B cell (primary cell): ENCODE results near the gene ERN1. TPM values are rescaled to one million over a fixed set of nuclear protein-coding genes. Genes with fewer than 3 reads are reported as not detected.

Experiments used
- ATAC-seq: fragments of 200-7000 bp; cut with Tn5 transposase; one replicate; pipeline ENCODE4 v1.10.0; 2021; ENCODE audit warnings: low read depth, mild to moderate bottlenecking, moderate number of reproducible peaks, moderate library complexity
- CTCF ChIA-PET: fragments of 350-600 bp; sonication (Branson Sonifier 250); formaldehyde crosslinking; loops from one replicate; lab custom pipeline; 2021; ENCODE audit warnings: antibody characterized with exemption, inconsistent platforms; lab: Charles Lee
- POLR2A ChIA-PET: fragments of 350-600 bp; sonication (Branson Sonifier 250); formaldehyde crosslinking; loops from one replicate; lab custom pipeline; 2021; ENCODE audit warnings: antibody characterized with exemption; lab: Charles Lee
- DNase-seq: peaks from one replicate; pipeline ENCODE4 v3.0.0; 2013
- H2AFZ ChIP-seq: 2 replicates; pipeline ENCODE4 v1.6.1; 2012; ENCODE audit warnings: mild to moderate bottlenecking, low read depth, low read length; ENCODE audit not compliant: insufficient read depth, poor library complexity, severe bottlenecking
- H3K27ac ChIP-seq, 2 donors: 1 replicate in 1 of 2; 2 replicates in 1 of 2; pipeline ENCODE4 v1.5.1; 2012 to 2013; ENCODE audit warnings: low read length in 2 of 2, mild to moderate bottlenecking in 2 of 2, moderate library complexity in 1 of 2
- H3K27me3 ChIP-seq, 4 experiments: fragments of 200-600 bp in 1 of 4; sonication (generic) in 1 of 4; replicated peaks in 1 of 4; 1 replicate in 2 of 4; 2 replicates in 2 of 4; pipeline versions ENCODE4 v1.6.1 to v1.7.0; 2013 to 2016; ENCODE audit warnings: low read length in 3 of 4, mild to moderate bottlenecking in 2 of 4, mixed read lengths in 1 of 4, moderate library complexity in 1 of 4; ENCODE audit not compliant: insufficient read depth in 4 of 4, control insufficient read depth in 3 of 4; ENCODE audit errors: control extremely low read depth in 1 of 4
- H3K36me3 ChIP-seq, 2 experiments: replicated peaks in 1 of 2; 1 replicate in 1 of 2; 2 replicates in 1 of 2; pipeline versions ENCODE4 v1.6.1 to v1.7.1; 2013; ENCODE audit warnings: low read length in 1 of 2; ENCODE audit not compliant: insufficient read depth in 2 of 2, control insufficient read depth in 1 of 2; ENCODE audit errors: control extremely low read depth in 1 of 2, extremely low read depth in 1 of 2
- H3K4me1 ChIP-seq, 2 donors: fragments of 200-600 bp in 1 of 2; sonication (generic) in 1 of 2; 1 replicate in 1 of 2; 2 replicates in 1 of 2; pipeline versions ENCODE4 v1.5.1 to v1.6.1; 2013 to 2017; ENCODE audit warnings: low read length in 2 of 2; ENCODE audit not compliant: control insufficient read depth in 2 of 2, insufficient read depth in 2 of 2
- H3K4me2 ChIP-seq: replicated peaks from 2 replicates; pipeline ENCODE3; 2012; ENCODE audit warnings: mild to moderate bottlenecking, low read depth, low read length; ENCODE audit not compliant: poor library complexity, severe bottlenecking
- H3K4me3 ChIP-seq, 5 experiments: fragments of 200-600 bp in 1 of 5; sonication (generic) in 1 of 5; 1 replicate in 3 of 5; 2 replicates in 2 of 5; pipeline versions ENCODE4 v1.5.1 to v1.7.0; 2011 to 2016; ENCODE audit warnings: low read length in 4 of 5, mild to moderate bottlenecking in 4 of 5, low read depth in 2 of 5, control low read depth in 1 of 5, moderate library complexity in 1 of 5; ENCODE audit not compliant: insufficient read depth in 1 of 5; ENCODE audit errors: control extremely low read depth in 1 of 5, extremely low read depth in 1 of 5
- H3K79me2 ChIP-seq: fragments of 200-600 bp; sonication (generic); one replicate; pipeline ENCODE4 v1.6.0; 2016; ENCODE audit warnings: low read length; ENCODE audit not compliant: control insufficient read depth, insufficient read depth
- H3K9ac ChIP-seq: fragments of 200-600 bp; sonication (generic); 2 replicates; pipeline ENCODE4 v1.6.1; 2017; ENCODE audit warnings: mild to moderate bottlenecking, low read length, moderate library complexity
- H3K9me3 ChIP-seq, 3 donors: one replicate each; pipeline versions ENCODE4 v1.6.1 to v1.7.1; 2013; ENCODE audit warnings: low read length in 2 of 3; ENCODE audit not compliant: control insufficient read depth in 2 of 3, insufficient read depth in 1 of 3; ENCODE audit errors: control extremely low read depth in 1 of 3
- H4K20me1 ChIP-seq: 2 replicates; pipeline ENCODE4 v1.6.0; 2012; ENCODE audit warnings: mild to moderate bottlenecking, low read length; ENCODE audit not compliant: insufficient read depth, control insufficient read depth, poor library complexity, severe bottlenecking
- H3K27ac Mint-ChIP-seq: one replicate; pipeline ENCODE4 v1.8.0; 2021; ENCODE audit warnings: mixed read lengths
- H3K27me3 Mint-ChIP-seq: one replicate; pipeline ENCODE4 v1.8.0; 2021; ENCODE audit warnings: mixed read lengths
- H3K4me1 Mint-ChIP-seq: one replicate; pipeline ENCODE4 v1.8.0; 2021; ENCODE audit warnings: mixed read lengths
- H3K4me3 Mint-ChIP-seq: one replicate; pipeline ENCODE4 v1.8.0; 2021; ENCODE audit warnings: mixed read lengths
- H3K9me3 Mint-ChIP-seq: one replicate; pipeline ENCODE4 v1.8.0; 2022; ENCODE audit warnings: mixed read lengths; ENCODE audit not compliant: insufficient read depth
- CTCF ChIP-seq: fragments of 200-600 bp; IDR thresholded peaks from one replicate; pipeline ENCODE4 v1.8.0; 2022; ENCODE audit warnings: antibody characterized with exemption, mild to moderate bottlenecking
- EZH2 ChIP-seq: IDR thresholded peaks from 2 replicates; pipeline ENCODE4 v1.6.1; 2012; ENCODE audit warnings: borderline replicate concordance, low read depth, mild to moderate bottlenecking, moderate library complexity, low read length; ENCODE audit not compliant: insufficient read depth, poor library complexity, severe bottlenecking
- WGBS: methylation state at CpG from one replicate; pipeline ENCODE4 v1.1.5; 2013; ENCODE audit warnings: missing lambda C conversion rate; ENCODE audit not compliant: insufficient coverage; 5-methylcytosine and 5-hydroxymethylcytosine counted together
- intact Hi-C: fragments of 100-400 bp; cut with micrococcal nuclease; formaldehyde crosslinking; loops from one replicate; pipeline ENCODE4 v1.10.0; 2022
- polyA plus RNA-seq: library from polyadenylated mRNA; depleted of rRNA; stranded (reverse); fragments of >200 nt; gene quantifications from 2 replicates; pipeline ENCODE4 v1.2.3, GENCODE V29; 2012
- total RNA-seq, 2 donors: library from RNA; stranded (reverse); fragments of 120-200 nt in 1 of 2; gene quantifications; 1 replicate in 1 of 2; 2 replicates in 1 of 2; pipeline versions ENCODE4 v1.2.3 to v1.2.4, GENCODE V29; 2013 to 2022

Gene ERN1
- total and polyA plus RNA-seq, 2 donors (not counting 1 experiment from before 2014, with no cell fraction given), result 7.0 to 19.4 TPM

GRCh38 chr17:64048805-64049204, 81.1 kb downstream of the ERN1 start:
- H3K27ac ChIP-seq, result no peak overlapping the region
- DNase-seq, result no peak
- H3K9me3 ChIP-seq, result no peaks in the 10 kb centered on the region
- peaks cover 9% of the 10 kb centered on the region for H3K4me1 Mint-ChIP-seq
- H3K4me1 ChIP-seq, result peaks cover 5 to 9% of the 10 kb centered on the region in 2 donors
- WGBS, result 91% methylated on average over 8 of the region's 9 CpGs
- H3K36me3 ChIP-seq, result peaks cover 0 to 19% of the 10 kb centered on the region in 2 experiments
- no peak overlapping the region for H3K4me3 Mint-ChIP-seq
- no peaks in the 10 kb centered on the region for H3K9me3 Mint-ChIP-seq
- intact Hi-C loops, result no loop called here
- H3K27me3 Mint-ChIP-seq, result no peaks in the 10 kb centered on the region
- H3K79me2 ChIP-seq, result no peaks in the 10 kb centered on the region
- H3K27me3 ChIP-seq, result no peaks in the 10 kb centered on the region
- TF ChIP-seq CTCF (no peak), EZH2 (no peak)
- H3K4me2 ChIP-seq, result no peak overlapping the region
- H3K9ac ChIP-seq, result no peak overlapping the region
- no peak overlapping the region for H3K27ac Mint-ChIP-seq
- POLR2A ChIA-PET, result interaction anchor here (0.5 kb wide), 1 partner anchor 250 kb away, joined by 3 read pairs; no protein-coding TSS in a partner anchor
- ATAC-seq, result no peak
- H3K4me3 ChIP-seq, result no peak overlapping the region
- CTCF ChIA-PET, result interaction anchor here (2.7 kb wide), 1 partner anchor 85 kb away, joined by 10 read pairs; no protein-coding TSS in a partner anchor
- H2AFZ ChIP-seq, result no peak overlapping the region
- H4K20me1 ChIP-seq, result no peaks in the 10 kb centered on the region

GRCh38 chr17:64045176-64045575, 84.8 kb downstream of the ERN1 start:
- Mint-ChIP-seq H3K27ac (no peak overlapping the region), H3K4me1 (no peaks in the 10 kb centered on the region), H3K4me3 (no peak overlapping the region), H3K27me3 (no peaks in the 10 kb centered on the region), H3K9me3 (no peaks in the 10 kb centered on the region)
- ChIA-PET CTCF (interaction anchor here (1.2 to 3.0 kb wide), 2 partner anchors 15 to 258 kb away, joined by 3 to 20 read pairs; no protein-coding TSS in a partner anchor), POLR2A (no interaction called here)
- H3K9ac ChIP-seq, result no peak overlapping the region
- no peak overlapping the region for H3K27ac ChIP-seq
- no peaks in the 10 kb centered on the region for H3K79me2 ChIP-seq
- intact Hi-C loops, result no loop called here
- DNase-seq (no peak), ATAC-seq (no peak)
- H3K9me3 ChIP-seq, result no peaks in the 10 kb centered on the region
- 88% methylated on average over 10 of the region's 13 CpGs for WGBS
- H4K20me1 ChIP-seq, result no peaks in the 10 kb centered on the region
- no peaks in the 10 kb centered on the region for H3K27me3 ChIP-seq
- no peak overlapping the region for H2AFZ ChIP-seq
- H3K4me3 ChIP-seq, result no peak overlapping the region
- no peak for TF ChIP-seq CTCF
- TF ChIP-seq EZH2, result no peak
- no peaks in the 10 kb centered on the region for H3K4me1 ChIP-seq
- peaks cover 0 to 13% of the 10 kb centered on the region in 2 experiments for H3K36me3 ChIP-seq
- H3K4me2 ChIP-seq, result no peak overlapping the region
